GM19455 (cell line): ENCODE measurements around the gene CCDC177.
"Not testable (repeated sequence)": the region's sequence is repeated elsewhere in the genome, so short reads cannot be mapped to it uniquely, and the experiment has no call there.

ENCODE experiments used
- ATAC-seq: cut with Tn5 transposase; IDR thresholded peaks from one replicate; pipeline ENCODE4 v1.9.1; 2021; ENCODE audit not compliant: unreplicated experiment

CCDC177 gene

GRCh38 chr14:69600304-69600891 lies 25.7 kb upstream of the CCDC177 start:
- ATAC-seq: no peak

DNA sequence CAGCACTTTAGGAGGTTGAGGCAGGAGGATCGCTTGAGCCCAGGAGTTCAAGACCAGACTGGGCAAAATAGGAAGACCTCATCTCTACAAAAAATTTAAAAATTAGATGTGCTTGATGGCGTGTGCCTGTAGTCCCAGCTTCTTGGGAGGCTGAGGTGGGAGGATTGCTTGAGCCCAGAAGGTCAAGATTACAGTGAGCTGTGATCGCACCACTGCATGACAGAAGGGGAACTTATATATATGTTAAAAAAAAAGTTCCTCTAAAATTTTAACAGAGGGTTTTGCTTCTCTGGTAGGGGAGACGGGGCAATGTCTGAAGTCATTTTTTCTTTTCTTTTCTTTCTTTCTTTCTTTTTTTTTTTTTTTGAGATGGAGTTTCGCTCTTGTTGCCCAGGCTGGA lies 24.8 kb upstream of the CCDC177 start:
- not testable (repeated sequence) for ATAC-seq

GRCh38 chr14:69595336-69595735 lies 20.7 kb upstream of the CCDC177 start:
- ATAC-seq: no peak

GRCh38 chr14:69594846-69595245 lies 20.2 kb upstream of the CCDC177 start:
- ATAC-seq: no peak

GRCh38 chr14:69593018-69593677 lies 18.5 kb upstream of the CCDC177 start:
- no peak for ATAC-seq

GRCh38 chr14:69591317-69591716 lies 16.6 kb upstream of the CCDC177 start:
- no peak for ATAC-seq

GRCh38 chr14:69587389-69587788 lies 12.7 kb upstream of the CCDC177 start:
- no peak for ATAC-seq

- ATAC-seq: no peak
Observed at GRCh38 chr14:69586404-69586803, 11.7 kb upstream of the CCDC177 start.

GRCh38 chr14:69584389-69584788 lies 9.7 kb upstream of the CCDC177 start:
- no peak for ATAC-seq

GRCh38 chr14:69582829-69583228 lies 8.2 kb upstream of the CCDC177 start:
- no peak for ATAC-seq

DNA sequence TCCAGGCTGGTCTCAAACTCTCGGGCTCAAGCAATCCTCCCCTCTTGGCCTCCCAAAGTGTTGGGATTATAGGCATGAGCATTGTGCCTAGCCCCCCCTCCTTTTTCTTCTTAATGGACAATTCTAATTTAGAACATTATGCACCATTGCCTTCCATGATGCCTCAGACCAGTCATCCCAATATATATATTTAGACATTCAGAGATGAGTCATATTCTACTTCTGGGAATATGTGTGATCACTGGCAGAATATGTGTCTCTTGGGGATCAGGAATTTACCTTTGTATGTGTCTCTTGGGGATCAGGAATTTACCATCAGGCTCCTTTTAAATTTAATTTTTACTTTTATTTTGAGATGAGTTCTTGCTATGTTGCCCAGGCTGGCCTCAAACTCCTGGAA lies 7.5 kb upstream of the CCDC177 start:
- ATAC-seq: no peak

- ATAC-seq: no peak
Observed at GRCh38 chr14:69581316-69581935, 6.8 kb upstream of the CCDC177 start.

GRCh38 chr14:69580009-69580577 lies 5.4 kb upstream of the CCDC177 start:
- no peak for ATAC-seq

DNA sequence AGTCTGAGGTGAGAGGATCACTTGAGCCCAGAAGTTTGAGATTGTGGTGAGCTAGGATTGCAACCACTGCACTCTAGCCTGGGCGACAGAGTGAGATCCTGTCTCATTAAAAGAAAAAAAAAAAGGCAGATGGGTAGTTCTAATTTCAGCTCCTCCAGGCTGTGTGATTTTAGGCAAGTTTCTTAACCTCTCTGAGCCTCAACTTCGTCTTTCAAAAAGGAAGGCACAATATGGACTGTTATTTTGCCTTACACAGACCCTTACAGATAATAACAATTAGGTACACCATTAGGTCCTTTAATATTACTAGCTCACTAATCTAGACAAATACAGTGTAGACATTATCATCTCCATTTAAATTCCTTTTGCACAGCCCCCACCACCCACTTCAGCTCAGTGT lies 4.8 kb upstream of the CCDC177 start:
- ATAC-seq: no peak

GRCh38 chr14:69574954-69575295 lies 254 bp upstream of the CCDC177 start:
- no peak for ATAC-seq

GRCh38 chr14:69573831-69574262 lies 824 bp downstream of the CCDC177 start:
- no peak for ATAC-seq

DNA sequence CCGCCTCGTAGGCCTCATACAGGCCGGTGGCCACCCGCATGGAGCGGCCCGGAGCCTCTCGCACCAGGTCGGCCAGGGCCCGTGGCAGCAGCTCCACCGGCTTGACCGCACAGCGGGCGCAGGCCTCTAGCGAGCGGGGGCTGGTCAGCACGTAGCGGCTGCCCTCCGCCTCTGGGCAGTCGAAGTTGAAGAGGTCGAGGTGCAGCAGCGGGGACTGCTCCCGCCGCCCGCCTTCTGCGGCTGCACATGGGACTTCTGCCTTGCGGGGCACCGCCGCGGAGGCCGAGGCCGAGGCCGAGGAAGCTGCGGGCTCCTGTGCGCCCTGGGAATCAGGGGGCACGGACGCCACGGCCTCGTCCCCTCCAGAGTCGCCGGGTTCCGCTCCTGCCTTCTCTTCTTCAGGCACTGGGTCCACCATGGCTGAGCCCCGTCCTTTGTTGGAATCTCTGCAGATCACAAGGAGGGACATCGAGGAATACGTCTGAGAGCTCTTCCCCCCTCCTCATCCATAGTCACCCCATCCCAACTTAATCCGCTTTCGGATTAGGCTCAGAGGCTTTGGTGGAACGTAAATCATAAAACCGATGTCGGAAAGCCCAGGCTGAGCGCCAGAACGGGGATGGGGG lies 1.4 kb downstream of the CCDC177 start:
- no peak for ATAC-seq

- no peak for ATAC-seq
Observed at GRCh38 chr14:69572841-69573135, 1.9 kb downstream of the CCDC177 start.

DNA sequence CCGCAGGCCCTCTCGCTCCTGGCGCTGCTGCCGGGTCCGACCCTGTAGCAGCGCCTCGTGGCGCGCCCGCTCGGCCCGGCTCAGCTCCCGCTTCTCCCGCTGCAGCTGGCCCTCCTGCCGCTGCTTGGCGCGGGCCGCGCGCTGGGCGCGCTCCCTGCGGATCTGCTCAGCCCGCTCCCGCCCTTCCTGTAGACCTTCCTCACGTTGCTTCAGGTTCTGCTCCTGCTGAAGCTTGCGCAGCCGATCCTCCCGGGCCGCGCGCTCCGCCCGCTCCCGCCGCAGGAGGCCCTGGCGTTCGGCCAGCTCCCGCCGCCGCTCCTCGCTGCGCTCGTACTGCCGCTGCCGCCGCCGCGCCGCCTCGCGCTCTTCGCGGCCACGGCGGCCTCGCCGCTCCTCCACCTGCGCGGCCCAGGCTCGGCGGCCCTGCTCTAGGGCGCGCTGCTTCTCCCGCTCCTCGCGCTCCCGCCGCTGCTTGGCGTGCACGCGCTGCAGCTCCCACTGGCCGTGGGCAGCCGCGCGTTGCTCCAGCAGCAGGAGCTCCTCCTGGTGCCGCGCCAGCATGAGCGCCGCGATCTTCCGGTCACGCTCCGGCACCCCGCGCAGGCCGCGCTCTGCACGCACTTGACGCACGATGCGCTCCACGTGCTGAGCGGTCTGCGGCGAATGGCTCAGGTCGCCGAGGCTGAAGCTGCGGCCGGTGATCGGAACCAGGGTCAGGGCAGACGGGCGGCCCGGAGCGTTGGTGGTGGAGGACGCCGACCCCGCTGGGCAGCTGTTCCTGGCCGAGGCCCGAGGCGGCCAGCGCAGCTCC lies 2.4 kb downstream of the CCDC177 start:
- ATAC-seq: no peak

DNA sequence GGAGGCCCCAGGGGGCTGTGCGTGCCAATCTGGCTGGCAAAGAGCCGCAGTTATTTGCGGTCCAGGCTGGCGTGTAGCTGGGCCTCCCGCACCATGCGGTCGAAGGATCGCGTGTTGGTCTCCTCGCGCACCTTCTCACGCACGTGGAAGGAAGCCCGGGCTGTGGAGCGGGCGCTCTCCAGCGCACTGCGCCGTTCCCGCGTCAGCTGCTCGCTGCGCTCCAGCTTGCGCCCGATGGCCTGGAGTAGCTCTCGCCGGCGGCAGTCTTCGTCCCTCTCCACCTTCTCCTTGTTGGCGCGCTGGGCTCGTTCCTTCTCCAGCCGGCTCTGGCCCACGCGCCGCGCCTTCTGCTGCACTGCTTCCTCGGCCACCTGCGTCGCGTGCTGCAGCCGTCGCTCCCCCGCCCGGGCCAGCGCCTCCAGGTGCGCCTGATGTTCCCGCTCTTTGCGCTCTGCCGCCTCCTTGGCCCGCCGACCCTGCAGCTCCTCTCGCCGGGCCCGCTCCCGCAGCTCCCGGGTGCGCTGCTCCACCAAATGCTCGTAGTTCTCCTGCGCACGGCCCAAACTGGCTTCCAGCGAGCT lies 3.1 kb downstream of the CCDC177 start:
- no peak for ATAC-seq

- no peak for ATAC-seq
Observed at GRCh38 chr14:69570836-69571330, 3.8 kb downstream of the CCDC177 start.
